ENCODE data around the gene OPA1. TPM values are rescaled to one million over a fixed set of nuclear protein-coding genes. Genes with fewer than 3 reads are reported as not detected.

Gene OPA1
- total RNA-seq, 4 donors from 2014 or later: 29.3 to 48.1 (median 44.6) TPM

DNA sequence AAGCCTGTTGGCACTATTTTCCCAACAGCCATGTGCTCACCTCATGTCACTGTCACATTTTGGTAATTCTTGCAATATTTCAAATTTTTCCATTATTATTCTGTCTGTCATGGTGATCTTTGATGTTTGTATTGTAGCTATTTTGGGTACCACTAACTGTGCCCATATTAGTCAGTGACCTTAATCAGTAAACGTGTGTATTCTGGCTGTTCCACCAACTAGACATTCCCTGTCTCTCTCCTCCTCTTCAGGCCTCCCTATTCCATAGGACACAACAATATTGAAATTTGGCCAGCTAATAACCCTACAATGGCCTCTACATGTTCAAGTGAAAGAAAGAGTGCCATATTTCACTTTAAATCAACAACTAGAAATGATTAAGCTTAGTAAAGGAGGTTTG is 88.6 kb downstream of the OPA1 start:
- Histone ChIP-seq H3K9me3 (no peaks in the 10 kb centered on the region), H3K27me3 (no peaks in the 10 kb centered on the region), H3K4me3 (no peak overlapping the region), H3K4me1 (no peaks in the 10 kb centered on the region), H3K36me3 (peaks cover 0 to 42% (median 0%) of the 10 kb centered on the region in 3 donors), H3K27ac (no peak overlapping the region)
- no peak for TF ChIP-seq POLR2A (IDR thresholded peaks at IDR 0.05)
- TF ChIP-seq, protein P1, sequence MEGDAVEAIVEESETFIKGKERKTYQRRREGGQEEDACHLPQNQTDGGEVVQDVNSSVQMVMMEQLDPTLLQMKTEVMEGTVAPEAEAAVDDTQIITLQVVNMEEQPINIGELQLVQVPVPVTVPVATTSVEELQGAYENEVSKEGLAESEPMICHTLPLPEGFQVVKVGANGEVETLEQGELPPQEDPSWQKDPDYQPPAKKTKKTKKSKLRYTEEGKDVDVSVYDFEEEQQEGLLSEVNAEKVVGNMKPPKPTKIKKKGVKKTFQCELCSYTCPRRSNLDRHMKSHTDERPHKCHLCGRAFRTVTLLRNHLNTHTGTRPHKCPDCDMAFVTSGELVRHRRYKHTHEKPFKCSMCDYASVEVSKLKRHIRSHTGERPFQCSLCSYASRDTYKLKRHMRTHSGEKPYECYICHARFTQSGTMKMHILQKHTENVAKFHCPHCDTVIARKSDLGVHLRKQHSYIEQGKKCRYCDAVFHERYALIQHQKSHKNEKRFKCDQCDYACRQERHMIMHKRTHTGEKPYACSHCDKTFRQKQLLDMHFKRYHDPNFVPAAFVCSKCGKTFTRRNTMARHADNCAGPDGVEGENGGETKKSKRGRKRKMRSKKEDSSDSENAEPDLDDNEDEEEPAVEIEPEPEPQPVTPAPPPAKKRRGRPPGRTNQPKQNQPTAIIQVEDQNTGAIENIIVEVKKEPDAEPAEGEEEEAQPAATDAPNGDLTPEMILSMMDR (IDR thresholded peaks at IDR 0.05): no peak
- DNase-seq: no peak
- intact Hi-C loops (cut with DNase I): no loop called here
- WGBS, 2 donors: 70 to 88% methylated on average over 1 of the region's 1 CpG

DNA sequence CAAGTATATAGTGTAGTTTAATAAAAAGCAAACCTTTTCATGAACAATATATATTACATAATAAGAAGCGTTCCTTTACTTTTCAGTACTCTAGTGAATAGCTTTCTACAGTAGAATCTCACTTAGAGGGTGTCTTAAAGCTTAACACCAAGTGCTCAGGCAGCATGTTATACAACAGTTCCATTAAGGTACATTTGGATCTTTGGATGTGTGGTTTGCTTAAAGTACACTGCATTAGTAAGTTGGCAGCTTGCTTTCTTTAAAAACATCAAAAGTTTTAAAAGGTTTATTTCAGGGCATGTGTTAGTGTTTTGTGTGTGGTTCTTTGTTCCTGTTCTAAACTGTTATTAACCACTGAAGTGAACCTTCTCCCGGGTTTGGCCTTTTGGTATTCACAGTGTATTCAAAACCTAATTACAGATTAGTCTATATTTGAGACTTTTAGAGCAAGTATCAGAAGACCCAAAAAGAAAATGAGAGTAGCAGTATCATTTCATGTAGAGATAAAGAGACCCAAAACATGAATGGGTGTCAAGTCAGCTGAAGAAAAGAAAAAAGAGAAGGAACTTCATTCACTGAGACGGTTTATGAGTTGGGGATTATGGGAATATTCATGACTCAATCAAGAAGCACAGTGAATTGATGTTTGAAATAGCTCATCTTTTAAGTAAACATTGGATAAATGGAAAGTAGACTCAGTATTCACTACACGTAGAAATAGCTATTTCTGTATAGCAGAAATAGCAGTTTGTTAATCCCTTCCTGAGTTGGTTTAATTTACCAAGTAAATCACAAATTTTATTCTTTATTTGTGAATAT is 93.9 kb downstream of the OPA1 start:
- H3K27me3 ChIP-seq: no peaks in the 10 kb centered on the region
- DNase-seq: no peak
- intact Hi-C loops (cut with DNase I): no loop called here
- H3K4me1 ChIP-seq: peaks cover 0 to 6% (median 0%) of the 10 kb centered on the region in 3 donors
- TF ChIP-seq, protein P1 (IDR thresholded peaks at IDR 0.05): no peak
- TF ChIP-seq POLR2A (IDR thresholded peaks at IDR 0.05): no peak
- H3K9me3 ChIP-seq: no peaks in the 10 kb centered on the region
- H3K27ac ChIP-seq: no peak overlapping the region
- H3K4me3 ChIP-seq: no peak overlapping the region
- H3K36me3 ChIP-seq: peaks cover 0 to 35% (median 4%) of the 10 kb centered on the region in 3 donors
- 53 to 63% methylated on average over 4 of the region's 4 CpGs for WGBS, 2 donors

DNA sequence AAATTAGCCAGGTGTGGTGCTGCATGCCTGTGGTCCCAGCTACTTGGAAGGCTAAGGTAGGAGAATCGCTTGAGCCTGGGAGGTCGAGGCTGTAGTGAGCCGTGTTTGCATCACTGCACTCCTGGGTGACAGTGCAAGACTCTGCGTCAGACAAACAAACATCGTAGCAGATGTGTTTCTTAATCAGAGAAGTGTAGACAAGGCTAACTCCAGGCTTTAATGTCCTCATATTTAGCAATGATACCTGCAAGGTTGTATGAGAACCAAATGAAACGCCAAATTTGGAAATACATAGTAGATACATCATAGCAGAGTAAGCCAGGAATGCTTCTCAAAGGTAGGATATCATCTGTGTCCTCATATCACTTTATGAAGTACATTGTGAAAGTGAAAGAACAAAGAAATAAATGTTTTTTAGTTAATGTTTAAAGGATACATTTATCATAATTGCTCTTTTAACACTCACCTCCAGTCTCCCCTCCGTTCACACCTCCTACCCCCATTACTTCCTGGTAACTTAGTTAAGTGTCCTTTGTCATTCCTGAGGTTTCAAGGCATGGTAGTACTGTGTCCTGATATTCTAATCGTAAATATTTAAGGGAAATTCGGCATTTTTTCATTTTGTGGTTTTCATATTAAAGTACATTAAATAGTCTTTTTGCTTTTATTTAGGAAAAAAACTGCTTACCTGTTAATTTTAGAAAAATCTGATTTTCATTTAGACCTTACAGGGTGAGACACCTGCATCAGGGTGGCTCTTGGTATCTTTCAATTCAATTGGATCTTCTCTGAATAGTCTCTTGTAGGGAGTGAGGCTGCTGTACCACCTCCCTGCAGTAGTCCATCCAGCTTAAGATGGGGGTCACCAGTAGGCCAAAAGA is 96.1 kb downstream of the OPA1 start:
- Histone ChIP-seq H3K27ac (no peak overlapping the region), H3K4me3 (no peak overlapping the region), H3K27me3 (no peaks in the 10 kb centered on the region), H3K4me1 (peaks cover 0 to 6% (median 0%) of the 10 kb centered on the region in 3 donors), H3K36me3 (peaks cover 0 to 34% (median 9%) of the 10 kb centered on the region in 3 donors), H3K9me3 (no peaks in the 10 kb centered on the region)
- TF ChIP-seq POLR2A (IDR thresholded peaks at IDR 0.05): no peak
- TF ChIP-seq, protein P1 (IDR thresholded peaks at IDR 0.05): no peak
- intact Hi-C loops (cut with DNase I): no loop called here
- 95 to 97% methylated on average over 9 of the region's 9 CpGs for WGBS, 2 donors
- no peak for DNase-seq

DNA sequence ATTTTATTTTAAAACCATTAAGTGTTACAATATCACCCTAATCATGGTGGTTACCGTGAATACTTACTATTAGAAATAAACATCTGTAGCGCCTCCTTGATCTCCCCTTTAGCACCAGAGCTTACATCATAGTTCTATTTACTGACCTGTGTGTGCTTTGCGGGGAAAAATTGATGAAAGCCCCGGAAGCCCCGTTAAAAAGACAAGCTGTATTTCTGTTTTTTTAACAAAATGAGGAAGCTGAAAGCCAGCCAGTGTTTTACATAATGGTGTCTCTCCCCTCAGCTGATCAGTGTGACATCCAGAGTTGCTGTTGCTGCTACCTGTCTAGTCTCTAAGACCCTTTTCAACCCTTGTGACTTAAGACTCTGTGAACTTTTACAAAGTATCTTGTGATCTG is 100.8 kb downstream of the OPA1 start:
- no peaks in the 10 kb centered on the region for H3K27me3 ChIP-seq
- WGBS, 2 donors: 65 to 70% methylated on average over 5 of the region's 5 CpGs
- no peak for DNase-seq
- intact Hi-C loops (cut with DNase I): no loop called here
- TF ChIP-seq POLR2A (IDR thresholded peaks at IDR 0.05): no peak
- TF ChIP-seq, protein P1 (IDR thresholded peaks at IDR 0.05): no peak
- no peak overlapping the region for H3K4me3 ChIP-seq
- peaks cover 0 to 63% (median 9%) of the 10 kb centered on the region in 3 donors for H3K36me3 ChIP-seq
- H3K27ac ChIP-seq: no peak overlapping the region
- no peaks in the 10 kb centered on the region for H3K9me3 ChIP-seq
- no peaks in the 10 kb centered on the region for H3K4me1 ChIP-seq

Data from esophagus squamous epithelium (tissue), 5 donors.